Measurements from ENCODE around the gene GNAI3.

GNAI3 gene

DNA sequence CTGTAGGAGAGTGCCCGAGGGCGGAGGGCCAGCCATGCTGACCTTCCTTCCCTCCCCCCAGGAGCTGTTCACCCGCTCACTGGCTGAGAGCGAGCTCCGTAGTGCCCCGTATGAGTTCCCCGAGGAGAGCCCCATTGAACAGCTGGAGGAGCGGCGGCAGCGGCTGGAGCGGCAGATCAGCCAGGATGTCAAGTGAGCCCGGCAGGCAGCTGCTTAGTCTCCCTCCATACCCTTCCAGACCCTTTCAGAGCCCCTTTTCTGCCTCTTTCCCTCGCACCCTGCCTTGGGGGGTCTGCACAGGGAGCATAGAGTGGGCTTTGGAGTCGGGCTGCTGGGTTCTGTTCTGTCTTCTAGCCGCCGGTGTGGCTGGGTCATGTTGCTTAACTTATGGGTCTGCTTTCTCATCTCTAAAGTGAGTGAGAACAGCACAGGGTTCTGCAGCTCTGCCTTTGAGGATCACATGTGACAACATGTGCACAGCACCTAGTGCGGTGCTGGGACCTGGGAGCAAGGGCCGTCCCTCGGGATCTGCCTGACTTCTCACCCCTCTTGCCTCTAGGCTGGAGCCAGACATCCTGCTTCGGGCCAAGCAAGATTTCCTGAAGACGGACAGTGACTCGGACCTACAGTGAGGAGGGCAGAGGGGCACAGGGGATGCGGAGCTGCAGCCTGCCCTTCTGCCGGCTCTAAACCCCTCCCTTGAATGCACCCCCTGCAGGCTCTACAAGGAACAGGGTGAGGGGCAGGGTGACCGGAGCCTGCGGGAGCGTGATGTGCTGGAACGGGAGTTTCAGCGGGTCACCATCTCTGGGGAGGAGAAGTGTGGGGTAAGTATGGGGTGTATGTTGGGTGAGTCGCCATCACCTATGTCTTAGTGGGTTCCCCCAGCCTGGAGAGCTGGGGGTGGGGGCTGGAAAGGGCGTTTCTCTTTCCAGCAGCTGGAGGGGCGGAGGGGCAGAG, 77.5 kb downstream of the GNAI3 start:
- DNase-seq, result no peak

GRCh38 chr1:109626682-109627408, 78.4 kb downstream of the GNAI3 start:
- no peak for DNase-seq

- no peak for DNase-seq
Observed at GRCh38 chr1:109627692-109628399, 79.4 kb downstream of the GNAI3 start.

DNA sequence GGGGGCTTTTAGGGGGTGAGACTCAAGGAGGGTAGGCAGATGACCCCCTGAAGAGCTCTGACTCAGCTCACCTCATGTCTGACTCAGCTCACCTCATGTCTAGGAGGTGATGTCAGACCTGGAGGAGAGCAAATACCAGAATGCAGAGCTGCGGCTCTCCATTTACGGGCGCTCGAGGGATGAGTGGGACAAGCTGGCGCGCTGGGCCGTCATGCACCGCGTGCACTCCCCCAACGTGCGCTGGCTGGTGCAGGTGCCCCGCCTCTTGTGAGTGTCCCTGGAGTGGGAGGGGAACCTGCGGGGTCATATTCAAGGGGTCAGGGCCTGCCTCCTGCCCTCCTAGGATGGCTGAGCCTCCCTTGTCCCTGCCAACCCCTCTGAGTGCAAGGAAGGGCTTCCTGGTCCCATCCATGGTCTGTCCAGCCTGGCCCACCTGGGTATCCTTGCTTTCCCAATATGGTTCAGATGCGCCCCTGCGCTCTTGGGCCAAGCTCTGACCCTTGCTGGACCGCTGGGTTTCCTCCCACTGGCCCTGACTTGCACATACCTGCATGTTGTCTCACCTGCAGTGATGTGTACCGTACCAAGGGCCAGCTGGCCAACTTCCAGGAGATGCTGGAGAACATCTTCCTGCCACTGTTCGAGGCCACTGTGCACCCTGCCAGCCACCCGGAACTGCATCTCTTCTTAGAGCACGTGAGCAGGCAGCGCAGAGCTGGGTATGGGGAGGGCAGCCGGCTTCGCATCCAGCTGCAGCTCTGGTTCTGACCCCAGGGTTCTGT, 80.3 kb downstream of the GNAI3 start:
- DNase-seq, result no peak

DNA sequence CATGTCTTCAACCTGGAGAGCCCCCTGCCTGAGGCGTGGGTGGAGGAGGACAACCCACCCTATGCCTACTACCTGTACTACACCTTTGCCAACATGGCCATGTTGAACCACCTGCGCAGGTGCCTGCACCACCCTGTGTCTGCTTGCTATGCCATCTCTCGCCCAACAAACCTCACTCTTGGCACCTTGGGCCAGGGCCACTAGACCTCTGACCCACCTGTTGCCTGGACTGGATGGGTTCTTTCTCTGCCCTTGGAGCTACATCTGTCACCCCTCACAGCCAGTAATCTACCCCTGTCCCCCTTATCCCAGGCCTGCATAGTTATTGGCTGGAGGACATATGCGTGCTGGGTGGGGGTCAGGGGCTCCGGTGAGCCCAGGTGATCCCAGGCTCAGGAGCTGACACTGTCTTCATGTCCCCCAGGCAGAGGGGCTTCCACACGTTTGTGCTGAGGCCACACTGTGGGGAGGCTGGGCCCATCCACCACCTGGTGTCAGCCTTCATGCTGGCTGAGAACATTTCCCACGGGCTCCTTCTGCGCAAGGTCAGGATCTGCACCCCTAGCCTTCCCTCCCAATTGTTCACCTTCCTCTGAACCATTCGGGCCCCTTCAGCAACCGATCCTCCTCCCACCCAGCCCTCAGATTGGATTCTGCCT, 81.1 kb downstream of the GNAI3 start:
- DNase-seq, result no peak

- DNase-seq, result no peak
Observed at GRCh38 chr1:109630081-109630897, 81.9 kb downstream of the GNAI3 start.

DNA sequence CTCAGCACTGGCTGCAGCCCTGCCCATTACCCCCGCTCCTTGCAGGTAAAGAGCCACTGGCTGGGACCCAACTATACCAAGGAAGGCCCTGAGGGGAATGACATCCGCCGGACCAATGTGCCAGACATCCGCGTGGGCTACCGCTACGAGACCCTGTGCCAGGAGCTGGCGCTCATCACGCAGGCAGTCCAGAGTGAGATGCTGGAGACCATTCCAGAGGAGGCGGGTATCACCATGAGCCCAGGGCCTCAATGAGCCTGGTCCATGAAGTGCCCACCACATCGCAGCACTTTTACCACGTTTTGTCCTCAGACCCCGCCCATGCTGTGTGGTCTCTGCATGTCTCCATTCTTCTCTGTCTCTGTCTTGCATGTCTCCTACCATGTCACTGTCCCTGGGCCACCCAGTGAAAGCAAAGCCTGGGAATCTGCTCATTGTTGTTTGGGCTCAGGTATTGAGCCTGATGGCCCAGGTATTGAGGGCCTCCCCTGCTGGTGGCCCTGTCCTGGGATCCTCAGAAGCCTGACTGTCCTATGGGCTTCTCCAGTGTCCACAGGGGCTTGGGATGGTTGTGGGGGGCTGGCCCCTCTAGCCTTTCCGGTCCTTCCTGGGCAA, 82.6 kb downstream of the GNAI3 start:
- DNase-seq, result no peak

DNA sequence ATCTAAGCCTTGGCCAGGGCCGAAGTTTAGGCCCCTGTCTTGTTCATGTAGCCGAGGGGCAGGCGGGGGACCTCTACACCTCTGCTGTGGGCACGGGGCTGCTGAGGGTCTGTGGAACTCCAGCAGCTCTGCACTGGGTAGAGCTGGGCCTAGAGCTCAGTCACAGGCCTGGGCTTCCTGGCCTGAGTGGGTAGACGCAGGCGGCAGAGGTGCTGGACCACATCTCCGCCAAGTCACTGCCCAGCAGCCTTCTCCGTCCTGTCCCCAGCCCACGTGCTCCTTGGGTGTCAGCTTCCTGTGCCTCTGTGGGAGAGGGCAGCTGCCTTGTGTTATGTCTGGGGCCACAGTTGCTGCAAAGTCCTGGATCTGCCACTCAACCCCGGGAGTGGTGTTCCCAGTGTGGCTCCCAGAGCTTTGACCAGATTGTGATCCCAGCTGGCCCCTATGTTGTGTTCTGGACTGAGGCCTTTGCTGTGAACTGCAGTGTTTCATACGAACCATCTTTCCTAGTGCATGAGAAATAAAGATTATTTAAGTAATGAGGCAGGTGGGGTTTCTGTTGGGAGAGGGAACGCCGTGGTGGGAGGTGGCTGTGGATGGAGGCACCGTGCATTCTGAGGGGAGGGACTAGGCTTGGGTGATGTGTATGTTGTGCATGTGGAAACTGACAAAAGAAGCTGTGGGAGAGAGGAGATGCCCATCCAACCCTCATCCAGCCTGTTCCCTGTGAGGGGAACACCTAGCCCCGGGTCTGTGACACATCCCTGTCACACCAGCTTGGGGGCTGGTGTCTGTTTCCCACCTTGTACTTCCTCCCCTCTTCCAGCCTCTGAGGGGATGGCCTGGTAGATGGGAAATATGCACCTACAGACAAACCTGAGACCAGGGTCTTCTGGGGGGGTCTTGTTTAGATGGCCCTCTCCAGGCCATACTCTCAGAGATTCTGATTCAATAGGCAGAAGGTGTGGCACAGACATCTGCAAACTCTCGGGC, 83.4 kb downstream of the GNAI3 start:
- DNase-seq, result no peak

- no peak for DNase-seq
Observed at GRCh38 chr1:109632671-109633346, 84.4 kb downstream of the GNAI3 start.

- DNase-seq, result no peak
Observed at GRCh38 chr1:109634292-109634691, 85.9 kb downstream of the GNAI3 start.

- no peak for DNase-seq
Observed at GRCh38 chr1:109634771-109635750, 86.6 kb downstream of the GNAI3 start.

GRCh38 chr1:109635862-109636200, 87.4 kb downstream of the GNAI3 start:
- no peak for DNase-seq

GRCh38 chr1:109636201-109636952, 88.0 kb downstream of the GNAI3 start:
- DNase-seq, result no peak

DNA sequence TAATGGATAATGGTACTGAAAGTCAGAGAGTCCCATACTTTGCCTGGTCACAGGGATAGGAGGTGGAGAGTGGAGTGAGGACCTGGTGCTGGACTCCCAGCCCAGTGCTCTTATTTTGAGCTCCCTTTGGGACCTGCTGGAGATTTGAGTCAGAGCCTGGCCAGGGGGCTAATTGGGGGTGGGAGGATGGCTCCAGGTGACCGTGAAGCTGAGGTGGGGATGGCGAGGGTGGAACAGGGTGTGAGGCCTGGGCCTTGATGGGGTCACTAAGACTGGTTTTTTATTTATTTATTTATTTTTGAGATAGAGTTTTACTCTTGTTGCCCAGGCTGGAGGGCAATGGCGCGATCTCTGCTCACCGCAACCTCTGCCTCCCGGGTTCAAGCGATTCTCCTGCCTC, 89.0 kb downstream of the GNAI3 start:
- no peak for DNase-seq

- DNase-seq, result no peak
Observed at GRCh38 chr1:109639063-109639840, 90.8 kb downstream of the GNAI3 start.

- DNase-seq, result no peak
Observed at GRCh38 chr1:109639841-109640184, 91.4 kb downstream of the GNAI3 start.

Measured in activated CD4-positive, alpha-beta T cell treated with anti-CD3 and anti-CD28 coated beads for 1 hour (primary cell).